Sigmoid colon (tissue), 4 donors: Measurements from ENCODE around the gene KIR3DL1.
"Not testable (repeated sequence)": the region's sequence is repeated elsewhere in the genome, so short reads cannot be mapped to it uniquely, and the experiment has no call there.

ENCODE experiments used
- CTCF ChIP-seq, 4 experiments: fragments of 450-650 bp in 3 of 4; fragments of 200-600 bp in 1 of 4; IDR thresholded peaks; one replicate each; pipeline ENCODE4 v1.5.1; 2016 to 2019; ENCODE audit warnings: antibody characterized with exemption in 4 of 4, mild to moderate bottlenecking in 3 of 4, moderate library complexity in 2 of 4
- EP300 ChIP-seq, 4 donors: sonication (generic); formaldehyde crosslinking; IDR thresholded peaks; one replicate each; pipeline ENCODE4 v1.6.1; 2017; ENCODE audit warnings: antibody characterized with exemption in 4 of 4
- POLR2AphosphoS5 ChIP-seq, 4 donors: sonication (generic); formaldehyde crosslinking; IDR thresholded peaks; one replicate each; pipeline ENCODE4 v1.6.1; 2017; ENCODE audit warnings: antibody characterized with exemption in 4 of 4

- TF ChIP-seq CTCF, EP300, POLR2AphosphoS5 (IDR thresholded peaks at IDR 0.05): not testable (repeated sequence)
Measured at GRCh38 chr19:54837522-54837921, 21.3 kb downstream of the KIR3DL1 start.
